MM.1S (cell line): Measurements from ENCODE around the gene GARNL3.

ENCODE experiments used
- DNase-seq: peaks from one replicate; pipeline ENCODE4 v3.0.0-alpha.2; 2015
- H2AFZ ChIP-seq: fragments of 300-600 bp; sonication (generic); 2 replicates; pipeline ENCODE4 v1.6.0; 2016; ENCODE audit warnings: antibody characterized with exemption, low read length
- H3F3A ChIP-seq: fragments of 300-600 bp; sonication (generic); 2 replicates; pipeline ENCODE4 v1.6.1; 2016; ENCODE audit warnings: mild to moderate bottlenecking, antibody characterized with exemption, low read length, moderate library complexity, mixed read lengths; ENCODE audit not compliant: insufficient read depth
- H3K27ac ChIP-seq: fragments of 300-600 bp; sonication (generic); 2 replicates; pipeline ENCODE4 v1.5.1; 2016; ENCODE audit warnings: mild to moderate bottlenecking, low read length
- H3K27me3 ChIP-seq: fragments of 300-600 bp; sonication (generic); replicated peaks from 2 replicates; pipeline ENCODE4 v1.6.0; 2016; ENCODE audit warnings: low read length; ENCODE audit not compliant: insufficient read depth
- H3K36me3 ChIP-seq: fragments of 300-600 bp; sonication (generic); replicated peaks from 2 replicates; pipeline ENCODE4 v1.6.1; 2016; ENCODE audit warnings: mild to moderate bottlenecking, low read length, mixed read lengths; ENCODE audit not compliant: insufficient read depth
- H3K4me1 ChIP-seq: fragments of 300-600 bp; sonication (generic); 2 replicates; pipeline ENCODE4 v1.6.1; 2016; ENCODE audit warnings: low read length, mixed read lengths
- H3K4me2 ChIP-seq: fragments of 300-600 bp; sonication (generic); 2 replicates; pipeline ENCODE4 v1.6.0; 2016; ENCODE audit warnings: low read depth, low read length
- H3K4me3 ChIP-seq: fragments of 300-600 bp; sonication (generic); 2 replicates; pipeline ENCODE4 v1.5.1; 2016; ENCODE audit warnings: low read length, mixed read lengths
- H3K79me2 ChIP-seq: fragments of 300-600 bp; sonication (generic); 2 replicates; pipeline ENCODE4 v1.6.1; 2016; ENCODE audit warnings: mixed run types, low read length, mixed read lengths
- H3K9ac ChIP-seq: fragments of 300-600 bp; sonication (generic); 2 replicates; pipeline ENCODE4 v1.6.1; 2016; ENCODE audit warnings: low read length, mixed read lengths
- H3K9me2 ChIP-seq: fragments of 300-600 bp; sonication (generic); replicated peaks from 2 replicates; pipeline ENCODE4 v1.6.1; 2016; ENCODE audit warnings: mild to moderate bottlenecking, low read length, mixed read lengths; ENCODE audit not compliant: insufficient read depth
- H3K9me3 ChIP-seq: fragments of 300-600 bp; sonication (generic); replicated peaks from 2 replicates; pipeline ENCODE4 v1.6.1; 2016; ENCODE audit warnings: mild to moderate bottlenecking, low read length, mixed read lengths; ENCODE audit not compliant: insufficient read depth
- H4K20me1 ChIP-seq: fragments of 300-600 bp; sonication (generic); 2 replicates; pipeline ENCODE4 v1.6.1; 2016; ENCODE audit warnings: mild to moderate bottlenecking, low read length, moderate library complexity, mixed read lengths; ENCODE audit not compliant: insufficient read depth
- EZH2 ChIP-seq: fragments of 300-600 bp; sonication (generic); optimal IDR thresholded peaks from 2 replicates; pipeline ENCODE3; 2017; ENCODE audit warnings: low read depth, mild to moderate bottlenecking, antibody characterized with exemption, low read length, mixed read lengths
- EZH2phosphoT487 ChIP-seq: fragments of 300-600 bp; sonication (generic); IDR thresholded peaks from 2 replicates; pipeline ENCODE4 v1.6.1; 2018; ENCODE audit warnings: antibody characterized with exemption, low read length
- TF ChIP-seq, protein P1 (sequence below): fragments of 300-600 bp; sonication (generic); IDR thresholded peaks from 2 replicates; pipeline ENCODE4 v1.5.1; 2016; ENCODE audit warnings: antibody characterized with exemption, low read length, mixed read lengths

GARNL3 gene

DNA sequence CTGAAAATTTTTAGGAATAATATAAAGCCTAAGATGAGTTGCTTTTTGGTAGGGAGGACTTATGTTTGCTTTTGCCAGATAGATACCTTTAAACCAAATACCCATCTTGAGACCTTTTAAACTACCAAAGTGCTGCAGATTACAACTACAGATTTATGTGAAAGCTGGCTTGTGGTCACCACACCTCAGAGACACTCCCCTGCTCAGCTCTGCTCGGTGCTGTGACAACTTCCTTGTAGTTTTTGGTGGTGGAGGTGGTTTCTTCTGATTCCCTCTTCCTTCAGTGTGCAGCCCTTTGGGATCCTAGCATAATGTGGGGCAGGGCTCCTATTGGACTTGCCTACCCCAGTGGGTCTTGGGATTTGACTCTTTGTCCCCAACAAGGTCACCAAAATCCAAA, 29.2 kb downstream of the GARNL3 start:
- Histone ChIP-seq H3F3A (no peaks in the 10 kb centered on the region), H2AFZ (no peak overlapping the region), H3K27ac (no peak overlapping the region), H3K9me3 (no peaks in the 10 kb centered on the region), H3K4me3 (no peak overlapping the region), H3K79me2 (no peaks in the 10 kb centered on the region), H3K36me3 (no peaks in the 10 kb centered on the region), H3K4me2 (no peak overlapping the region), H3K4me1 (no peaks in the 10 kb centered on the region), H3K9me2 (no peaks in the 10 kb centered on the region), H3K9ac (no peak overlapping the region), H4K20me1 (no peaks in the 10 kb centered on the region), H3K27me3 (no peaks in the 10 kb centered on the region)
- TF ChIP-seq EZH2phosphoT487 = no peak
- TF ChIP-seq EZH2 = no peak
- TF ChIP-seq, protein P1, sequence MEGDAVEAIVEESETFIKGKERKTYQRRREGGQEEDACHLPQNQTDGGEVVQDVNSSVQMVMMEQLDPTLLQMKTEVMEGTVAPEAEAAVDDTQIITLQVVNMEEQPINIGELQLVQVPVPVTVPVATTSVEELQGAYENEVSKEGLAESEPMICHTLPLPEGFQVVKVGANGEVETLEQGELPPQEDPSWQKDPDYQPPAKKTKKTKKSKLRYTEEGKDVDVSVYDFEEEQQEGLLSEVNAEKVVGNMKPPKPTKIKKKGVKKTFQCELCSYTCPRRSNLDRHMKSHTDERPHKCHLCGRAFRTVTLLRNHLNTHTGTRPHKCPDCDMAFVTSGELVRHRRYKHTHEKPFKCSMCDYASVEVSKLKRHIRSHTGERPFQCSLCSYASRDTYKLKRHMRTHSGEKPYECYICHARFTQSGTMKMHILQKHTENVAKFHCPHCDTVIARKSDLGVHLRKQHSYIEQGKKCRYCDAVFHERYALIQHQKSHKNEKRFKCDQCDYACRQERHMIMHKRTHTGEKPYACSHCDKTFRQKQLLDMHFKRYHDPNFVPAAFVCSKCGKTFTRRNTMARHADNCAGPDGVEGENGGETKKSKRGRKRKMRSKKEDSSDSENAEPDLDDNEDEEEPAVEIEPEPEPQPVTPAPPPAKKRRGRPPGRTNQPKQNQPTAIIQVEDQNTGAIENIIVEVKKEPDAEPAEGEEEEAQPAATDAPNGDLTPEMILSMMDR = no peak
- DNase-seq = no peak

DNA sequence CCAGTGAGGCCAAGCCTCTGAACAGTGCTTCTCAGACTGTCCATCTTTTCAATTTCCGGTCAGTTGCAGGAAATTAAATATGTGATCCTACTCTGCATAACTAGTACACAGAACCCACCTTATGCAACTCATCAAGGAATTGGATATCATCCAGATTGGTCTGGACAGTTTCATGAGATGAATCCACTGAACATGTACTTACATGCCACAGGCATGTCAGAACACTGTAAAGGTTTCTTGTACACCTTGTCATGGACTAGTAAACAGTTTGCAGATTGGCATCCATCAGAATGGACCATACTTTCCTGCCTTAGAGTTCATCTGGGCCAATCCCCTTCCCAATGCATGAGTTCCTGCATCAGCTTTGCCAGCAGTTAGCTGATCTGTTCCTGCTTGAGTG, 30.4 kb downstream of the GARNL3 start:
- H3F3A ChIP-seq = no peaks in the 10 kb centered on the region
- no peak overlapping the region for H2AFZ ChIP-seq
- TF ChIP-seq, protein P1 = no peak
- TF ChIP-seq EZH2 = no peak
- no peak for TF ChIP-seq EZH2phosphoT487
- DNase-seq = no peak
- H3K36me3 ChIP-seq = no peaks in the 10 kb centered on the region
- H3K4me1 ChIP-seq = no peaks in the 10 kb centered on the region
- no peaks in the 10 kb centered on the region for H3K9me2 ChIP-seq
- H3K27ac ChIP-seq = no peak overlapping the region
- H3K79me2 ChIP-seq = no peaks in the 10 kb centered on the region
- H3K4me2 ChIP-seq = no peak overlapping the region
- no peak overlapping the region for H3K9ac ChIP-seq
- H3K27me3 ChIP-seq = no peaks in the 10 kb centered on the region
- no peak overlapping the region for H3K4me3 ChIP-seq
- H4K20me1 ChIP-seq = no peaks in the 10 kb centered on the region
- no peaks in the 10 kb centered on the region for H3K9me3 ChIP-seq

DNA sequence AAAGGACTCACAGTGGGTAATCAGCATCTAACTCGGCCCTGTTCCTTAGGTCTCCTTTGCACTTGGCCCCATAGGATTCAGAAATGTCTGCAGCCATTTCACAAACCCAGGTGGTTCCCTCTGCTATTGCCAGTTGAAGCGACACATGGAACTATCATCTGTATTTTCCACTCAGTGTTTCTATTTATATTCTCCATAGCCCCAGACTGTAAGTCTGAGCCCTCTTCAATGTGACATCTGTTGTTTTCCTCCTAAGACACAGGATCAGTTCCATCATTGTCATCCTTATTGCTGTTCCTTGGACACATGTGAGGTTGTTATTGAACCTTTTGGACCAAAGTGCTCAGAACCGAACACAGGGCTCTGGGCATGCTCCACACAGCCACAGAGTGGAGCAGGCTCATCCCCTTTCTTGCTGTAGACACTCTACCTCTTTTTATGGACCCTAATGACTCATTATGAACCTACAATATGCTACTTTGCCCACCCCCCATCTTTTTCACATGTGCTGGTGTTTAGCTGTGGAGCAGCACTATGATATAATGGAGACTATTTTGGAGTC, 36.4 kb downstream of the GARNL3 start:
- H3K9me3 ChIP-seq = no peaks in the 10 kb centered on the region
- no peak overlapping the region for H3K9ac ChIP-seq
- no peak overlapping the region for H3K27ac ChIP-seq
- no peak overlapping the region for H2AFZ ChIP-seq
- H3K27me3 ChIP-seq = no peaks in the 10 kb centered on the region
- H3K4me1 ChIP-seq = no peaks in the 10 kb centered on the region
- no peaks in the 10 kb centered on the region for H4K20me1 ChIP-seq
- H3K79me2 ChIP-seq = no peaks in the 10 kb centered on the region
- H3K36me3 ChIP-seq = no peaks in the 10 kb centered on the region
- no peaks in the 10 kb centered on the region for H3K9me2 ChIP-seq
- H3K4me2 ChIP-seq = no peak overlapping the region
- TF ChIP-seq, protein P1 = no peak
- TF ChIP-seq EZH2 (no peak), EZH2phosphoT487 (no peak)
- DNase-seq = no peak
- no peaks in the 10 kb centered on the region for H3F3A ChIP-seq
- H3K4me3 ChIP-seq = no peak overlapping the region
